HG03095 (cell line): Measurements from ENCODE around the gene HBE1.
A peak's percentile ranks its signal among the peaks of the same experiment; 100 is the strongest.
"Not testable (repeated sequence)": the region's sequence is repeated elsewhere in the genome, so short reads cannot be mapped to it uniquely, and the experiment has no call there.

Experiments used
- ATAC-seq: cut with Tn5 transposase; IDR thresholded peaks from one replicate; pipeline ENCODE4 v1.9.1; 2021; ENCODE audit warnings: moderate library complexity; ENCODE audit not compliant: unreplicated experiment

Gene HBE1

GRCh38 chr11:5269715-5270147 lies at the start of gene HBE1:
TSS of gene HBE1 (minus strand) at chr11:5269945. CDS start at chr11:5269890, 55 bp downstream.
- ATAC-seq = no peak

GRCh38 chr11:5317292-5317691 lies 47.5 kb upstream of the HBE1 start:
- ATAC-seq = no peak

- ATAC-seq = not testable (repeated sequence)
These were observed 43.7 kb upstream of the HBE1 start for GRCh38 chr11:5313326-5314023.

- ATAC-seq = no peak
These were observed 40.7 kb upstream of the HBE1 start for GRCh38 chr11:5310423-5310822.

GRCh38 chr11:5307256-5308019 lies 37.7 kb upstream of the HBE1 start:
- no peak for ATAC-seq

GRCh38 chr11:5304046-5304445 lies 34.3 kb upstream of the HBE1 start:
- no peak for ATAC-seq

GRCh38 chr11:5303626-5304025 lies 33.9 kb upstream of the HBE1 start:
- ATAC-seq = no peak

- no peak for ATAC-seq
These were observed 32.1 kb upstream of the HBE1 start, which contains the start of gene OR51B4 for GRCh38 chr11:5301846-5302245. TSS of gene OR51B4 (minus strand) at chr11:5301946. CDS start at chr11:5301946, 0 bp downstream.

GRCh38 chr11:5300251-5300650 lies 30.5 kb upstream of the HBE1 start:
- ATAC-seq = no peak

GRCh38 chr11:5298451-5298850 lies 28.7 kb upstream of the HBE1 start:
- ATAC-seq = no peak

- ATAC-seq = no peak
These were observed 28.1 kb upstream of the HBE1 start for GRCh38 chr11:5297721-5298323.

- not testable (repeated sequence) for ATAC-seq
These were observed 24.7 kb upstream of the HBE1 start for GRCh38 chr11:5294342-5294995.

GRCh38 chr11:5293028-5293427 lies 23.3 kb upstream of the HBE1 start:
- ATAC-seq = no peak

- peak; percentile 95 for ATAC-seq
These were observed 21.6 kb upstream of the HBE1 start for GRCh38 chr11:5291207-5291838.

- no peak for ATAC-seq
These were observed 20.4 kb upstream of the HBE1 start for GRCh38 chr11:5290106-5290505.

GRCh38 chr11:5289696-5290095 lies 20.0 kb upstream of the HBE1 start:
- ATAC-seq = no peak

GRCh38 chr11:5288906-5289550 lies 19.3 kb upstream of the HBE1 start:
- ATAC-seq = no peak

- ATAC-seq = no peak
These were observed 18.6 kb upstream of the HBE1 start for GRCh38 chr11:5288108-5288905.

GRCh38 chr11:5286901-5287300 lies 17.2 kb upstream of the HBE1 start:
- ATAC-seq = no peak

- no peak for ATAC-seq
These were observed 16.6 kb upstream of the HBE1 start for GRCh38 chr11:5286351-5286750.
